Cardiac septum (tissue), 1 donor: ENCODE measurements around the gene NRF1. TPM values are rescaled to one million over a fixed set of nuclear protein-coding genes. Genes with fewer than 3 reads are reported as not detected.

Experiments used
- microRNA-seq: library from miRNA; unstranded; fragments of <30 nt; microRNA quantifications from one replicate; pipeline ENCODE4 v1.2.0, GENCODE V29; 2020
- total RNA-seq: library from RNA; stranded (reverse); fragmentation: NEBNext Ultra II Directional; extraction: Animal tissue kit (Norgen Biotek cat#: 25700); gene quantifications from one replicate; pipeline ENCODE4 v1.2.1, GENCODE V29; 2021
- donor health status: DM: no; HTN: no; CAD: no.

Gene NRF1
- total RNA-seq, 1 donor from 2014 or later, result 17.0 TPM

Small RNA genes lying within 50 kb of the gene (microRNA-seq; reads per million reads assigned to microRNA genes)
- gene MIR182 (30.7 reads per million, percentile 43 among the genes with 10 or more reads in this experiment), gene MIR183 (29.4 reads per million, percentile 42 among the genes with 10 or more reads in this experiment), gene MIR96 (3.1 reads per million)

Other genes with a start within 250 kb of the NRF1 start
- gene STRIP2, start 177.3 kb upstream of the NRF1 start, total RNA-seq, result 20.4 TPM
- gene SMKR1, start 109.2 kb upstream of the NRF1 start, total RNA-seq, result not detected